Endothelial cell (in vitro differentiated cells): ENCODE measurements around the gene TNNI2. TPM values are rescaled to one million over a fixed set of nuclear protein-coding genes. Genes with fewer than 3 reads are reported as not detected.

Experiments used
- DNase-seq: peaks from one replicate; pipeline ENCODE4 v3.0.0; 2021; ENCODE audit warnings: low spot score
- H3K27ac Mint-ChIP-seq: one replicate; pipeline ENCODE4 v1.8.0; 2021; ENCODE audit warnings: mixed read lengths, inconsistent platforms; ENCODE audit not compliant: unreplicated experiment
- H3K27me3 Mint-ChIP-seq: one replicate; pipeline ENCODE4 v1.8.0; 2021; ENCODE audit warnings: mild to moderate bottlenecking, moderate library complexity, mixed read lengths, inconsistent platforms; ENCODE audit not compliant: unreplicated experiment
- H3K36me3 Mint-ChIP-seq: one replicate; pipeline ENCODE4 v1.8.0; 2021; ENCODE audit warnings: mild to moderate bottlenecking, low read depth, mixed read lengths, inconsistent platforms; ENCODE audit not compliant: unreplicated experiment
- H3K4me1 Mint-ChIP-seq: one replicate; pipeline ENCODE4 v1.8.0; 2021; ENCODE audit warnings: mild to moderate bottlenecking, mixed read lengths, inconsistent platforms; ENCODE audit not compliant: unreplicated experiment
- H3K4me3 Mint-ChIP-seq: one replicate; pipeline ENCODE4 v1.8.0; 2021; ENCODE audit warnings: mild to moderate bottlenecking, mixed read lengths, inconsistent platforms; ENCODE audit not compliant: unreplicated experiment
- H3K9me3 Mint-ChIP-seq: one replicate; pipeline ENCODE4 v1.8.0; 2021; ENCODE audit warnings: mixed read lengths, inconsistent platforms; ENCODE audit not compliant: unreplicated experiment
- total RNA-seq: library from RNA; stranded (reverse); fragmentation: NEBNext Ultra II Directional; extraction: Animal tissue kit (Norgen Biotek cat#: 25700); gene quantifications from one replicate; pipeline ENCODE4 v1.2.1, GENCODE V29; 2021; ENCODE audit not compliant: unreplicated experiment
- TF ChIP-seq, protein P1 (sequence below): fragments of 200-600 bp; sonication (generic); IDR thresholded peaks from one replicate; pipeline ENCODE4 v1.5.0; 2021; ENCODE audit warnings: antibody characterized with exemption; ENCODE audit not compliant: unreplicated experiment

Gene TNNI2
- total RNA-seq, 1 donor from 2014 or later, result not detected

DNA sequence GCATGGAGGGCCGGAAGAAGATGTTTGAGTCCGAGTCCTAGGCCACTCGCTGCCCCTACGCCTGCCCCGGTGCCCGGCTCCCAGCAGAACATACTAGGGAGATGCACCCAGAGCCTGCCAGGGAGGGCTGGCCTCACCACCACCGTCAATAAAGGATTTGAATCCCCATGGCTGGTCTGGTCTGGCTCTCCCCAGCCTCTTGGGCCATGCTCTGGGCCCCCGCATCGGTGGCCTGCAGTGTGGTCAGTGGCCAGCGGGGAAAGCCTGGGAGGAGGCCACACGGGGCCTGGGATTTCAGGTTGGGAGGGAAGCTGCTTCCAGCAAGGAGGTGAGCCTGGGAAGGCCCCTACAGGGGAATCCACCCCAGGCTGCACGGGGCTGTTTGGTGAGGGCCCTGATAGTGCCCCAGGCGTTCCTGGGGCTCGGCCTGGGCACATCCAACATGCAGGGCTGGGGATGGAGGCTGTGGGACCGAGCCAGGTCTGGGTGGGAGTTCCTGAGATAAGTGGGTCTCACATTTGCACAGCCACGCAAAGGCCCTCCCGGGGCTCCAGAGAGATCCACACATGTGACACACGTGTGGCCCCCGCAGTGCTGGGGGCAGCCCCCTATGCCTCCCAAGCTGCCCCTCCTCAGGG, 2.8 kb downstream of the TNNI2 start:
- no peaks in the 10 kb centered on the region for H3K9me3 Mint-ChIP-seq
- H3K36me3 Mint-ChIP-seq, result no peaks in the 10 kb centered on the region
- no peak overlapping the region for H3K4me3 Mint-ChIP-seq
- TF ChIP-seq, protein P1, sequence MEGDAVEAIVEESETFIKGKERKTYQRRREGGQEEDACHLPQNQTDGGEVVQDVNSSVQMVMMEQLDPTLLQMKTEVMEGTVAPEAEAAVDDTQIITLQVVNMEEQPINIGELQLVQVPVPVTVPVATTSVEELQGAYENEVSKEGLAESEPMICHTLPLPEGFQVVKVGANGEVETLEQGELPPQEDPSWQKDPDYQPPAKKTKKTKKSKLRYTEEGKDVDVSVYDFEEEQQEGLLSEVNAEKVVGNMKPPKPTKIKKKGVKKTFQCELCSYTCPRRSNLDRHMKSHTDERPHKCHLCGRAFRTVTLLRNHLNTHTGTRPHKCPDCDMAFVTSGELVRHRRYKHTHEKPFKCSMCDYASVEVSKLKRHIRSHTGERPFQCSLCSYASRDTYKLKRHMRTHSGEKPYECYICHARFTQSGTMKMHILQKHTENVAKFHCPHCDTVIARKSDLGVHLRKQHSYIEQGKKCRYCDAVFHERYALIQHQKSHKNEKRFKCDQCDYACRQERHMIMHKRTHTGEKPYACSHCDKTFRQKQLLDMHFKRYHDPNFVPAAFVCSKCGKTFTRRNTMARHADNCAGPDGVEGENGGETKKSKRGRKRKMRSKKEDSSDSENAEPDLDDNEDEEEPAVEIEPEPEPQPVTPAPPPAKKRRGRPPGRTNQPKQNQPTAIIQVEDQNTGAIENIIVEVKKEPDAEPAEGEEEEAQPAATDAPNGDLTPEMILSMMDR, result no peak
- DNase-seq, result no peak
- peaks cover 12% of the 10 kb centered on the region for H3K27me3 Mint-ChIP-seq
- H3K4me1 Mint-ChIP-seq, result peaks cover 4% of the 10 kb centered on the region
- H3K27ac Mint-ChIP-seq, result no peak overlapping the region

- TF ChIP-seq, protein P1, result no peak
- Mint-ChIP-seq H3K36me3 (no peaks in the 10 kb centered on the region), H3K4me1 (peaks cover 4% of the 10 kb centered on the region), H3K27me3 (peaks cover 13% of the 10 kb centered on the region), H3K4me3 (no peak overlapping the region), H3K9me3 (no peaks in the 10 kb centered on the region), H3K27ac (no peak overlapping the region)
- DNase-seq, result no peak
These were observed 3.6 kb downstream of the TNNI2 start for GRCh38 chr11:1842149-1843097.

GRCh38 chr11:1843098-1843473, 4.3 kb downstream of the TNNI2 start:
- H3K4me3 Mint-ChIP-seq, result no peak overlapping the region
- peaks cover 13% of the 10 kb centered on the region for H3K27me3 Mint-ChIP-seq
- H3K27ac Mint-ChIP-seq, result no peak overlapping the region
- no peaks in the 10 kb centered on the region for H3K9me3 Mint-ChIP-seq
- no peaks in the 10 kb centered on the region for H3K36me3 Mint-ChIP-seq
- TF ChIP-seq, protein P1, result no peak
- H3K4me1 Mint-ChIP-seq, result peaks cover 4% of the 10 kb centered on the region
- DNase-seq, result no peak

DNA sequence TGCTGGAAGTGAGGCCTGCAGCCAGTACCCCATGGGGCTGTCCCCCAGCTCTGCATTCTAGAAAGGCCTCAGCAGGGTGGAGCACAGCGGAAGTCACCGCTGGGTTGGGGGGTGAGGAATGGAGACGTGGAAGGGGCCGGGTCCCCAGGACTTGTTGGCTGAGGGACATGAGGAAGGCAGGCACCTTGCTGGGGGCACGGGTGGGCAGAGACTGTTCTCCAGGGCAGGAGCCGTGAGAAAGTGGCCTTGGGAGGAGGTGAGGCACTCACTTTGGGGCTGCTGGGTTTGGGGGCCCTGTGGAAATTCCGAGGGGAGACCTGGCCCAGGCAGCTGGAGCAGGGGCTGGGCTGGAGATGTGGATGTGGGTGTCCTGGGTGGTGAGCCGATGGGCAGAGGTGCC, 5.0 kb downstream of the TNNI2 start:
- TF ChIP-seq, protein P1, result no peak
- Mint-ChIP-seq H3K4me3 (no peak overlapping the region), H3K27ac (no peak overlapping the region), H3K36me3 (no peaks in the 10 kb centered on the region), H3K4me1 (peaks cover 4% of the 10 kb centered on the region), H3K9me3 (no peaks in the 10 kb centered on the region), H3K27me3 (peaks cover 13% of the 10 kb centered on the region)
- no peak for DNase-seq
